K562 (cell line): ENCODE data around the gene SEH1L. TPM values are rescaled to one million over a fixed set of nuclear protein-coding genes. Genes with fewer than 3 reads are reported as not detected.

Experiments used
- ATAC-seq: fragments of 200-7000 bp; cut with Tn5 transposase; 3 replicates; pipeline ENCODE4 v1.9.1; 2020; ENCODE audit warnings: moderate library complexity
- BruUV-seq: library from RNA; stranded (reverse); fragments of 400-500 nt; replicated peaks from 2 replicates; lab custom pipeline; 2021; lab: Mats Ljungman, UMichigan
- CTCF ChIA-PET: fragments of 300-600 bp; formaldehyde crosslinking; extraction: SDS; loops from one replicate; lab custom pipeline; 2021; ENCODE audit warnings: low intra/inter-chr PET ratio; lab: Yijun Ruan, JAX
- POLR2A ChIA-PET: fragments of 300-600, 350-650 bp; sonication (Branson Sonifier 250); formaldehyde crosslinking; extraction: SDS; loops from one replicate; lab custom pipeline; 2021; ENCODE audit warnings: antibody characterized with exemption, inconsistent platforms; lab: Yijun Ruan, JAX
- DNase-seq, 4 experiments: peaks; one replicate each; pipeline versions ENCODE4 v3.0.0 to v3.0.0-alpha.2; 2011 to 2018; ENCODE audit warnings: low spot score in 3 of 4, mixed read lengths in 3 of 4; ENCODE audit errors: extremely low read depth in 1 of 4
- FAIRE-seq: peaks from 2 replicates; lab custom pipeline; 2011; peaks lifted over from hg19 to GRCh38; lab: Jason Lieb, UNC
- H2AFZ ChIP-seq: 2 replicates; pipeline ENCODE4 v1.6.0; 2011; ENCODE audit warnings: low read depth, low read length, control low read depth, inconsistent platforms
- H3K27ac ChIP-seq: fragments of 200-600 bp; 3 replicates; pipeline ENCODE4 v1.8.0; 2011; ENCODE audit warnings: low read depth, mild to moderate bottlenecking, control low read depth, inconsistent platforms, low read length, moderate library complexity, mixed read lengths; ENCODE audit errors: extremely low read depth
- H3K27me3 ChIP-seq, 2 experiments: fragments of 300-600 bp in 1 of 2; 2 replicates in 1 of 2; 3 replicates in 1 of 2; pipeline versions ENCODE4 v1.6.0 to v1.8.0; 2011; ENCODE audit warnings: inconsistent platforms in 2 of 2, low read length in 2 of 2, mild to moderate bottlenecking in 1 of 2, mixed read lengths in 1 of 2, moderate library complexity in 1 of 2; ENCODE audit not compliant: control insufficient read depth in 2 of 2, insufficient read depth in 2 of 2
- H3K36me3 ChIP-seq: fragments of 300-600 bp; 3 replicates; pipeline ENCODE4 v1.8.0; 2011; ENCODE audit warnings: mild to moderate bottlenecking, low read length, inconsistent platforms; ENCODE audit not compliant: control insufficient read depth, insufficient read depth
- H3K4me1 ChIP-seq, 2 experiments: fragments of 200-600 bp in 1 of 2; replicated peaks in 1 of 2; 2 replicates in 1 of 2; 3 replicates in 1 of 2; pipeline versions ENCODE4 v1.5.1 to v1.8.0; 2011; ENCODE audit warnings: inconsistent platforms in 2 of 2, low read length in 2 of 2, mild to moderate bottlenecking in 1 of 2, mixed read lengths in 1 of 2, moderate library complexity in 1 of 2; ENCODE audit not compliant: control insufficient read depth in 2 of 2, insufficient read depth in 2 of 2
- H3K4me2 ChIP-seq: 2 replicates; pipeline ENCODE4 v1.6.1; 2011; ENCODE audit warnings: low read length, control low read depth, inconsistent platforms, mixed read lengths; ENCODE audit not compliant: insufficient read depth
- H3K4me3 ChIP-seq: fragments of 200-600 bp; sonication (generic), shearing (Covaris generic); 2 replicates; pipeline ENCODE4 v1.5.1; 2016; ENCODE audit warnings: control low read depth, inconsistent platforms
- H3K79me2 ChIP-seq: fragments of 200-600 bp; 3 replicates; pipeline ENCODE4 v1.8.0; 2011; ENCODE audit warnings: low read length, inconsistent platforms; ENCODE audit not compliant: control insufficient read depth, insufficient read depth
- H3K9ac ChIP-seq, 2 experiments: 2 replicates each; pipeline versions ENCODE4 v1.6.0 to v1.6.1; 2011; ENCODE audit warnings: low read depth in 2 of 2, low read length in 2 of 2, control low read depth in 1 of 2, inconsistent platforms in 1 of 2, mild to moderate bottlenecking in 1 of 2, mixed read lengths in 1 of 2; ENCODE audit not compliant: insufficient read depth in 1 of 2
- H3K9me1 ChIP-seq: one replicate; pipeline ENCODE4 v1.6.0; 2011; ENCODE audit warnings: inconsistent platforms, mild to moderate bottlenecking, low read length, moderate library complexity; ENCODE audit not compliant: control insufficient read depth, insufficient read depth
- H3K9me3 ChIP-seq: replicated peaks from 2 replicates; pipeline ENCODE4 v1.5.1; 2011; ENCODE audit warnings: low read depth, low read length, inconsistent platforms; ENCODE audit not compliant: control insufficient read depth, insufficient read depth
- H4K20me1 ChIP-seq: replicated peaks from 2 replicates; pipeline ENCODE4 v1.6.1; 2011; ENCODE audit warnings: low read length, inconsistent platforms, mixed read lengths; ENCODE audit not compliant: control insufficient read depth, insufficient read depth
- ARHGAP35 ChIP-seq: fragments of 450-650 bp; IDR thresholded peaks from 2 replicates; pipeline ENCODE4 v1.6.1; 2018; ENCODE audit not compliant: partially characterized antibody
- CSDE1 ChIP-seq, 2 experiments: fragments of 450-650 bp; IDR thresholded peaks; 2 replicates each; pipeline ENCODE4 v1.6.1; 2016; ENCODE audit warnings: mild to moderate bottlenecking in 1 of 2
- CXXC5 ChIP-seq: fragments of 250-450 bp; sonication (Bioruptor Pico); IDR thresholded peaks from 2 replicates; pipeline ENCODE4 v1.8.0; 2022; ENCODE audit warnings: inconsistent platforms, mild to moderate bottlenecking, moderate library complexity
- HIVEP1 ChIP-seq: fragments of 250-450 bp; sonication (Bioruptor Pico); IDR thresholded peaks from 2 replicates; pipeline ENCODE4 v1.4.0; 2020; ENCODE audit warnings: mild to moderate bottlenecking
- L3MBTL2 ChIP-seq: fragments of 450-650 bp; IDR thresholded peaks from 2 replicates; pipeline ENCODE4 v1.6.1; 2016; ENCODE audit warnings: mild to moderate bottlenecking, moderate library complexity
- MECOM ChIP-seq: fragments of 250-450 bp; sonication (Bioruptor Pico); IDR thresholded peaks from 2 replicates; pipeline ENCODE4 v1.8.0; 2022; ENCODE audit warnings: inconsistent platforms
- NEUROD1 ChIP-seq: fragments of 150-350 bp; IDR thresholded peaks from 2 replicates; pipeline ENCODE4 v1.6.1; 2014; ENCODE audit warnings: borderline replicate concordance, low read length, low read depth; ENCODE audit not compliant: partially characterized antibody
- PHF8 ChIP-seq: fragments of 200-600 bp; sonication (generic); IDR thresholded peaks from 2 replicates; pipeline ENCODE4 v1.6.1; 2012; ENCODE audit warnings: mixed run types, mild to moderate bottlenecking, inconsistent platforms, low read length, moderate library complexity, borderline replicate concordance
- POU5F1 ChIP-seq: fragments of 150-350 bp; IDR thresholded peaks from 2 replicates; pipeline ENCODE4 v1.6.1; 2014; ENCODE audit warnings: borderline replicate concordance, low read length, low read depth, mild to moderate bottlenecking; ENCODE audit not compliant: partially characterized antibody
- SMARCB1 ChIP-seq: IDR thresholded peaks from 2 replicates; pipeline ENCODE4 v1.6.1; 2011; ENCODE audit warnings: improper control_type of control experiment, low read depth; ENCODE audit not compliant: insufficient read length
- ZNF583 ChIP-seq: fragments of 250-450 bp; sonication (Bioruptor Pico); IDR thresholded peaks from 2 replicates; pipeline ENCODE4 v1.4.0; 2020
- WGBS: fragments of 100-300 bp; shearing (Covaris generic); methylation state at CpG from one replicate; pipeline ENCODE4 v1.1.6; 2016; ENCODE audit warnings: low coverage, mixed read lengths; ENCODE audit not compliant: insufficient coverage; ENCODE audit errors: missing lambda C conversion rate; 5-methylcytosine and 5-hydroxymethylcytosine counted together
- in situ Hi-C: fragments of 300-500 bp; cut with MboI; formaldehyde crosslinking; loops from 4 replicates; pipeline ENCODE4 v1.15.0; 2018; ENCODE audit warnings: inconsistent platforms, mixed read lengths
- intact Hi-C: fragments of 100-400 bp; cut with micrococcal nuclease; formaldehyde crosslinking; loops from 2 replicates; pipeline ENCODE4 v1.14.2; 2022
- polyA plus RNA-seq, 8 experiments: library from polyadenylated mRNA; depleted of rRNA in 4 of 8; stranded (reverse) in 5 of 8; unstranded in 3 of 8; fragments of >200 nt; fragmentation: Nextera tagmentation in 2 of 8; fragmentation: Illumina TruSeq in 1 of 8; extraction: Ambion mirVana in 2 of 8; extraction: Trizol in 1 of 8; gene quantifications; 2 replicates each; pipeline versions ENCODE4 v1.2.1 to v1.2.3, GENCODE V29; 2011 to 2014; ENCODE audit warnings: inconsistent platforms in 1 of 8, missing spikeins in 1 of 8
- total RNA-seq, 7 experiments: library from RNA; depleted of rRNA in 6 of 7; stranded (reverse); fragments of >200 nt in 6 of 7; fragmentation: Illumina TruSeq in 2 of 7; extraction: Trizol in 2 of 7; gene quantifications; 2 replicates each; pipeline versions ENCODE4 v1.2.1 to v1.2.3, GENCODE V29; 2011 to 2021; ENCODE audit warnings: low replicate concordance in 1 of 7
- TF ChIP-seq, protein P1 (sequence below): fragments of 450-650 bp; formaldehyde crosslinking; conservative IDR thresholded peaks from 2 replicates; pipeline ENCODE4 v1.4.0; 2022; ENCODE audit warnings: mild to moderate bottlenecking, missing genetic modification characterization

The SEH1L gene
- total and polyA plus RNA-seq, 9 of the 15 experiments (the other 6 are each of a cell fraction or from before 2014, with no cell fraction given) = 62.2 to 180 (median 108) TPM

DNA sequence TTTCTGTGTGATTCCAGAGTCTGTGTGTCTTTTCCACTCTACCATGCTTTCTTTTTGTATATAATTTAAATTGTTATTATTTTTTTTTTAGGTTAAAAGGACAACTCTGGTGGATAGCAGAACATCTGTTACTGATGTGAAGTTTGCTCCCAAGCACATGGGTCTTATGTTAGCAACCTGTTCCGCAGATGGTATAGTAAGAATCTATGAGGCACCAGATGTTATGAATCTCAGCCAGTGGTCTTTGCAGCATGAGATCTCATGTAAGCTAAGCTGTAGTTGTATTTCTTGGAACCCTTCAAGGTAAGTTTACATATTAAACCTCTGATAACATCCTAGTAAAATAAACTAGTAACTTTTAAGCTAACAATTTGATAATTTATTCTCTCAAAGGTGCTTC, 15.3 kb downstream of the SEH1L start:
- no peak overlapping the region for H3K9ac ChIP-seq
- POLR2A ChIA-PET = interaction anchor here (0.6 to 1.3 kb wide), 4 partner anchors 11 to 592 kb away, joined by 3 read pairs; partner anchors contain the start of gene SEH1L
- H3K9me1 ChIP-seq = no peaks in the 10 kb centered on the region
- in situ Hi-C loops (no loop called here), intact Hi-C loops (no loop called here)
- H4K20me1 ChIP-seq = no peaks in the 10 kb centered on the region
- H2AFZ ChIP-seq = no peak overlapping the region
- no peaks in the 10 kb centered on the region for H3K27me3 ChIP-seq
- H3K79me2 ChIP-seq = peaks cover 64% of the 10 kb centered on the region
- FAIRE-seq (no peak), DNase-seq (no peak), ATAC-seq (no peak)
- TF ChIP-seq SMARCB1 (no peak), PHF8 (no peak), CSDE1 (IDR thresholded peaks at IDR 0.05) (no peak), CXXC5 (CRISPR knock-in tag) (no peak), NEUROD1 (no peak), ZNF583 (no peak), HIVEP1 (CRISPR knock-in tag) (no peak), MECOM (CRISPR knock-in tag) (no peak), POU5F1 (no peak), ARHGAP35 (no peak), L3MBTL2 (no peak)
- TF ChIP-seq, protein P1, sequence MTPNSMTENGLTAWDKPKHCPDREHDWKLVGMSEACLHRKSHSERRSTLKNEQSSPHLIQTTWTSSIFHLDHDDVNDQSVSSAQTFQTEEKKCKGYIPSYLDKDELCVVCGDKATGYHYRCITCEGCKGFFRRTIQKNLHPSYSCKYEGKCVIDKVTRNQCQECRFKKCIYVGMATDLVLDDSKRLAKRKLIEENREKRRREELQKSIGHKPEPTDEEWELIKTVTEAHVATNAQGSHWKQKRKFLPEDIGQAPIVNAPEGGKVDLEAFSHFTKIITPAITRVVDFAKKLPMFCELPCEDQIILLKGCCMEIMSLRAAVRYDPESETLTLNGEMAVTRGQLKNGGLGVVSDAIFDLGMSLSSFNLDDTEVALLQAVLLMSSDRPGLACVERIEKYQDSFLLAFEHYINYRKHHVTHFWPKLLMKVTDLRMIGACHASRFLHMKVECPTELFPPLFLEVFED = no peak
- H3K27ac ChIP-seq = no peak overlapping the region
- H3K4me2 ChIP-seq = no peak overlapping the region
- CTCF ChIA-PET = no interaction called here
- H3K36me3 ChIP-seq = peaks cover 93% of the 10 kb centered on the region
- no peaks in the 10 kb centered on the region for H3K9me3 ChIP-seq
- 100% methylated on average over 1 of the region's 1 CpG for WGBS
- peaks cover 0 to 17% of the 10 kb centered on the region in 2 experiments; a peak in 4 of 5 replicates for H3K4me1 ChIP-seq
- H3K4me3 ChIP-seq = no peak overlapping the region
- no TSS peak for BruUV-seq
